Activated CD4-positive, alpha-beta memory T cell treated with anti-CD3 and anti-CD28 coated beads, Interleukin-2, amount 10 ng/mL, durations not matched to agents 7 days and 5 days (primary cell): ENCODE results near the gene XRRA1. TPM values are rescaled to one million over a fixed set of nuclear protein-coding genes. Genes with fewer than 3 reads are reported as not detected.

ENCODE experiments used
- CTCF ChIA-PET: fragments of 350-600 bp; sonication (Branson Sonifier 250); formaldehyde crosslinking; loops from one replicate; lab custom pipeline; 2021; ENCODE audit warnings: antibody characterized with exemption, inconsistent platforms; lab: Charles Lee
- POLR2A ChIA-PET: fragments of 350-600 bp; sonication (Branson Sonifier 250); formaldehyde crosslinking; loops from one replicate; lab custom pipeline; 2021; ENCODE audit warnings: antibody characterized with exemption; lab: Charles Lee
- DNase-seq: peaks from one replicate; pipeline ENCODE4 v3.0.0-alpha.2; 2020
- H3K27ac Mint-ChIP-seq: one replicate; pipeline ENCODE4 v1.8.0; 2021; ENCODE audit warnings: mild to moderate bottlenecking, mixed read lengths
- H3K27me3 Mint-ChIP-seq: one replicate; pipeline ENCODE4 v1.8.0; 2021; ENCODE audit warnings: mixed read lengths
- H3K36me3 Mint-ChIP-seq: one replicate; pipeline ENCODE4 v1.8.0; 2021; ENCODE audit warnings: low read depth, mixed read lengths
- H3K4me1 Mint-ChIP-seq: one replicate; pipeline ENCODE4 v1.8.0; 2021; ENCODE audit warnings: mixed read lengths
- H3K4me3 Mint-ChIP-seq: one replicate; pipeline ENCODE4 v1.8.0; 2021; ENCODE audit warnings: mild to moderate bottlenecking, mixed read lengths
- H3K9me3 Mint-ChIP-seq: one replicate; pipeline ENCODE4 v1.8.0; 2021; ENCODE audit warnings: mixed read lengths
- total RNA-seq, 2 experiments: library from RNA; stranded (reverse); gene quantifications; one replicate each; pipeline ENCODE4 v1.2.3, GENCODE V29; 2021

XRRA1 gene
- total RNA-seq, 2 experiments from 2014 or later, result 10.3 to 10.9 TPM

DNA sequence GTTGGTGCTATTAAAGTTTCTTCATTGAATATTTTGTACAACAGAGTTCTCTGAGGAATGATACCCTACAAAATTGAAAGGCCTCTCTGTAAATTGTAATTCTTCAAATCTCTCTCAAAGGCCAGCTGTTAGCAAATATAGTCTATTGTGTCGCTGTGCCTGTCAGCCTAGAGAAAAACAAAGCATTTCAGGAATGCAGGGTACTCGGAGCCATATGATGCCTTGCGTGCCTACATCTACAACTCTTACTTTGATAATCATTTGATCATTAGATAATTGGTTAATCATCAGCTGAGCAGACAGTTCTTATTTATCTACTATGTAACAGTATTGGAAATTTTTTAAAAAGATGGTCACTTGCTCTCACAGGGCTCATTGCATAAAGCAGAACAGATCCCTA lies 132.9 kb downstream of the XRRA1 start:
- CTCF ChIA-PET, result no interaction called here

GRCh38 chr11:74809801-74810200 lies 139.1 kb downstream of the XRRA1 start:
- Mint-ChIP-seq H3K4me1 (no peaks in the 10 kb centered on the region), H3K36me3 (peaks cover 15% of the 10 kb centered on the region), H3K4me3 (no peak overlapping the region), H3K27me3 (no peaks in the 10 kb centered on the region), H3K9me3 (no peaks in the 10 kb centered on the region), H3K27ac (no peak overlapping the region)
- CTCF ChIA-PET, result no interaction called here
- DNase-seq, result no peak
- POLR2A ChIA-PET, result interaction anchor here (1.0 kb wide), 1 partner anchor 60 kb away, joined by 3 read pairs; no protein-coding TSS in a partner anchor

More for the DNA sequence above, 132.9 kb downstream of the XRRA1 start:
- no peak overlapping the region for H3K4me3 Mint-ChIP-seq
- no peak for DNase-seq
- peaks cover 57% of the 10 kb centered on the region for H3K36me3 Mint-ChIP-seq
- H3K9me3 Mint-ChIP-seq, result no peaks in the 10 kb centered on the region
- peaks cover 31% of the 10 kb centered on the region for H3K4me1 Mint-ChIP-seq
- no peak overlapping the region for H3K27ac Mint-ChIP-seq
- POLR2A ChIA-PET, result no interaction called here
- no peaks in the 10 kb centered on the region for H3K27me3 Mint-ChIP-seq

GRCh38 chr11:74806267-74806666 lies 142.6 kb downstream of the XRRA1 start:
- Mint-ChIP-seq H3K4me1 (no peaks in the 10 kb centered on the region), H3K36me3 (peaks cover 13% of the 10 kb centered on the region), H3K27me3 (no peaks in the 10 kb centered on the region), H3K9me3 (no peaks in the 10 kb centered on the region), H3K27ac (no peak overlapping the region), H3K4me3 (no peak overlapping the region)
- ChIA-PET POLR2A (no interaction called here), CTCF (no interaction called here)
- DNase-seq, result no peak

DNA sequence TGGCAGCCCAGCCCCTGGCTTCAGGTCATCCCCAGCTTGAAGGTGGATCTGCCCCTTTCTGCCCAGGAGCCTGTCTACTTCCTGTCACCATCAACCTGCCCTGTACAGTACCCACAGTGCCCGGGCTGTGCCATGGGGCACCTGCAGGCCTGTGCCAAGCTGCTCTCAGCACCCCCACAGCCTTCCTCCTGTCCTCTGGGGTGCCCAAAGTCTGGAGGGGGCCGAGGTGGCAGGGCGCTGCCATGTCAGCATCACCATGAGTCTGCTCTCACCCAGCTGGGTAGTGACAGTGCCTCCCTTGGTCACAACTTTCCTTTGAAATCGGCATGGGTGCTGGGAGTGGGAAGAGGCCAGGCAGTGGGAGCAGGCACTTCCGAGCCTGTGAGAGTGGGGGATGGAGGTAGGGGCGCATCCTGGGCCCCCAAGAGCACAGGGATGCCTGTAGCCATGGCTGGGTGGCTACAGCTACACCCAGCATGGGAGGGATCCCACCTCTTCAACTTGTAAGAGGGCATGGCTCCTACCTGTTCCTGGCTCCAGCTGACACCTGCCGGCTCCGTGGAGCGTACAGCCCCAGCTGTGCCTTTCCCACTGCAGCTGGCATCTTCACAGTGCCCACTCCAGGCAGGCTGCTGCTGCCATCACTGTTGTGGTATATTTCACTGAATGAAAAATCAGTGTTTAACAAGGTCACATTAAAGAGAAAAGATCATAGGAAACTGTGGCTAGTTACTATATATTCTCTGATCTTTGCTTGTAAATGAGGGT lies 157.4 kb downstream of the XRRA1 start:
- ChIA-PET POLR2A (no interaction called here), CTCF (no interaction called here)
- Mint-ChIP-seq H3K27ac (no peak overlapping the region), H3K4me1 (no peaks in the 10 kb centered on the region), H3K4me3 (no peak overlapping the region), H3K27me3 (no peaks in the 10 kb centered on the region), H3K36me3 (peaks cover 55% of the 10 kb centered on the region), H3K9me3 (peaks cover 4% of the 10 kb centered on the region)
- no peak for DNase-seq

Other genes starting within 250 kb of the XRRA1 start
- gene CHRDL2, start 217.7 kb downstream of the XRRA1 start, total RNA-seq, result not detected
- 10 to 100 TPM; 18.6 to 19.1 TPM for gene RNF169, start 200.2 kb downstream of the XRRA1 start, total RNA-seq
- gene SPCS2, start 175 bp upstream of the XRRA1 start, total RNA-seq, result 100 to 1,000 TPM; 194 to 198 TPM
- 10 to 100 TPM; 11.5 to 12.6 TPM for gene NEU3, start 39.8 kb upstream of the XRRA1 start, total RNA-seq
- gene OR2AT4, start 147.8 kb upstream of the XRRA1 start, total RNA-seq, result not detected
- gene SLCO2B1, start 202.0 kb upstream of the XRRA1 start, total RNA-seq, result under 1 TPM; 0.23 to 0.30 TPM